ENCODE data around the gene MIPOL1.

The MIPOL1 gene

GRCh38 chr14:37587131-37587803, 389.5 kb downstream of the MIPOL1 start:
- no peak for DNase-seq (ENCODE audit: low read depth)

- no peak for DNase-seq (ENCODE audit: low read depth)
Measured at GRCh38 chr14:37587881-37588666, 390.3 kb downstream of the MIPOL1 start.

- no peak for DNase-seq (ENCODE audit: low read depth)
Measured at GRCh38 chr14:37588667-37588955, 390.9 kb downstream of the MIPOL1 start.

GRCh38 chr14:37588956-37589714, 391.4 kb downstream of the MIPOL1 start:
- DNase-seq (ENCODE audit: low read depth): no peak

GRCh38 chr14:37589715-37590427, 392.1 kb downstream of the MIPOL1 start:
- no peak for DNase-seq (ENCODE audit: low read depth)

- DNase-seq (ENCODE audit: low read depth): no peak
Measured at GRCh38 chr14:37590428-37591139, 392.8 kb downstream of the MIPOL1 start.

- no peak for DNase-seq (ENCODE audit: low read depth)
Measured at GRCh38 chr14:37591311-37591940, 393.7 kb downstream of the MIPOL1 start.

- no peak for DNase-seq (ENCODE audit: low read depth)
Measured at GRCh38 chr14:37591941-37592481, 394.3 kb downstream of the MIPOL1 start.

GRCh38 chr14:37592482-37593408, 395.0 kb downstream of the MIPOL1 start:
- DNase-seq (ENCODE audit: low read depth): no peak

GRCh38 chr14:37593511-37594237, 395.9 kb downstream of the MIPOL1 start:
- no peak for DNase-seq (ENCODE audit: low read depth)

GRCh38 chr14:37594238-37594970, 396.7 kb downstream of the MIPOL1 start:
- DNase-seq (ENCODE audit: low read depth): no peak

- no peak for DNase-seq (ENCODE audit: low read depth)
Measured at GRCh38 chr14:37594971-37595808, 397.5 kb downstream of the MIPOL1 start, which contains the start of the genes FOXA1 and TTC6. TSS of gene FOXA1 (minus strand) at chr14:37595249. CDS start at chr14:37594972, 277 bp downstream. TSS of gene TTC6 (plus strand) at chr14:37595629. CDS start at chr14:37622065, 26,436 bp downstream.

- peak; percentile 45 for DNase-seq (ENCODE audit: low read depth)
Measured at GRCh38 chr14:37595809-37596621, 398.3 kb downstream of the MIPOL1 start.

GRCh38 chr14:37596790-37597472, 399.2 kb downstream of the MIPOL1 start:
- DNase-seq (ENCODE audit: low read depth): no peak

- DNase-seq (ENCODE audit: low read depth): no peak
Measured at GRCh38 chr14:37597538-37597913, 399.8 kb downstream of the MIPOL1 start.

Data from stimulated activated CD8-positive, alpha-beta memory T cell treated with anti-CD3 and anti-CD28 coated beads, Interleukin-7, amount 100 ng/mL, for 24 hours (primary cell).